ENCODE data around the gene PRRG2. TPM values are rescaled to one million over a fixed set of nuclear protein-coding genes. Genes with fewer than 3 reads are reported as not detected.

The PRRG2 gene
- total and polyA plus RNA-seq, 2 of the 13 experiments (the other 11 are each of a cell fraction or from before 2014, with no cell fraction given), result 0.66 to 0.82 TPM

- TF ChIP-seq ZNF740 (CRISPR knock-in tag; IDR thresholded peaks at IDR 0.05) (no peak), MAX (IDR thresholded peaks at IDR 0.05) (no peak), ZBTB49 (CRISPR knock-in tag; IDR thresholded peaks at IDR 0.05; ENCODE audit: borderline replicate concordance) (no peak), IKZF5 (CRISPR knock-in tag; IDR thresholded peaks at IDR 0.05) (no peak), ZSCAN12 (CRISPR knock-in tag; IDR thresholded peaks at IDR 0.05) (no peak)
These were observed 14.8 kb upstream of the PRRG2 start (continued) for GRCh38 chr19:49566302-49566701.

- ChIA-PET POLR2A (no interaction called here), CTCF (ENCODE audit: low intra/inter-chr PET ratio, low total read pairs) (no interaction called here)
- H3K9ac ChIP-seq (ENCODE audit: insufficient read depth, low read depth, low read length), result no peak overlapping the region
- no peaks in the 10 kb centered on the region for H3K27me3 ChIP-seq (ENCODE audit: control insufficient read depth in 1 of 2, insufficient read depth in 2 of 2, low read length in 2 of 2)
- WGBS (ENCODE audit: low lambda C conversion rate), result 81% methylated on average over 9 of the region's 9 CpGs
- peaks cover 0 to under 1% of the 10 kb centered on the region in 2 experiments; a peak in 2 of 5 replicates for H3K36me3 ChIP-seq (replicated peaks in 1 of 2; ENCODE audit: control insufficient read depth in 1 of 2, insufficient read depth in 2 of 2, low read length in 2 of 2)
- peaks cover 19% of the 10 kb centered on the region for H3K79me2 ChIP-seq (ENCODE audit: insufficient read depth, low read length)
- no peak overlapping the region for H3K4me2 ChIP-seq (ENCODE audit: low read depth, low read length)
- in situ Hi-C loops (cut with HindIII; ENCODE audit: extremely low pct_ligation_motif_present, low pct_unique_long_range_greater_than_20kb), result no loop called here
- H4K20me1 ChIP-seq (ENCODE audit: insufficient read depth, low read length), result 0 out of 2 replicates have a peak, but pooled peaks cover 4% of the 10 kb centered on the region
- no peak overlapping the region for H2AFZ ChIP-seq (ENCODE audit: low read length)
- H3K27ac ChIP-seq (ENCODE audit: extremely low read length, insufficient read depth, low read length), result no peak overlapping the region
- no peak for ATAC-seq
- intact Hi-C loops (cut with micrococcal nuclease; ENCODE audit: unreplicated experiment), result no loop called here
- no TSS peak for BruUV-seq (replicated peaks)
- FAIRE-seq, result no peak
- no peak for DNase-seq (ENCODE audit: low spot score)
- peaks cover 29% of the 10 kb centered on the region for H3K4me1 ChIP-seq (ENCODE audit: insufficient read depth, low read length)
- no peak overlapping the region for H3K4me3 ChIP-seq (replicated peaks in 1 of 3; ENCODE audit: insufficient read depth in 1 of 3, low read depth in 2 of 3, low read length in 3 of 3)
- H3K9me3 ChIP-seq (ENCODE audit: low read length), result no peaks in the 10 kb centered on the region
- TF ChIP-seq POGZ (CRISPR knock-in tag; IDR thresholded peaks at IDR 0.05) (no peak), CREB3 (CRISPR knock-in tag; IDR thresholded peaks at IDR 0.05) (no peak), RXRB (CRISPR knock-in tag; IDR thresholded peaks at IDR 0.05; ENCODE audit: borderline replicate concordance) (no peak), YY1 (IDR thresholded peaks at IDR 0.05; ENCODE audit: insufficient read depth, insufficient replicate concordance, low read depth, low read length) (no peak), ATF2 (CRISPR knock-in tag; IDR thresholded peaks at IDR 0.05) (no peak), KAT7 (CRISPR knock-in tag; IDR thresholded peaks at IDR 0.05; ENCODE audit: borderline replicate concordance) (no peak), WIZ (CRISPR knock-in tag; IDR thresholded peaks at IDR 0.05) (no peak), TOPORS (CRISPR knock-in tag; IDR thresholded peaks at IDR 0.05) (no peak), TRAFD1 (CRISPR knock-in tag; IDR thresholded peaks at IDR 0.05; ENCODE audit: borderline replicate concordance) (no peak), ZNF615 (CRISPR knock-in tag; IDR thresholded peaks at IDR 0.05; ENCODE audit: borderline replicate concordance) (no peak)
These were observed 13.2 kb upstream of the PRRG2 start for GRCh38 chr19:49567861-49568441.

Measured in HepG2 (cell line).